KOPT-K1 (cell line): ENCODE results near the gene KIAA1614.

Experiments
- H3K27ac ChIP-seq: fragments of 200-600 bp; sonication (generic); 2 replicates; pipeline ENCODE4 v1.5.1; 2016; ENCODE audit warnings: antibody characterized with exemption, mild to moderate bottlenecking, low read depth, low read length; ENCODE audit not compliant: poor library complexity, severe bottlenecking
- H3K36me3 ChIP-seq: fragments of 200-600 bp; sonication (generic); 2 replicates; pipeline ENCODE4 v1.5.1; 2017; ENCODE audit warnings: antibody characterized with exemption, mild to moderate bottlenecking, low read length, moderate library complexity; ENCODE audit not compliant: insufficient read depth
- H3K9me3 ChIP-seq: fragments of 200-600 bp; sonication (generic); 2 replicates; pipeline ENCODE4 v1.5.1; 2017; ENCODE audit warnings: antibody characterized with exemption, low read length, mild to moderate bottlenecking; ENCODE audit not compliant: insufficient read depth, poor library complexity, severe bottlenecking

KIAA1614 gene

GRCh38 chr1:180939073-180939710, 26.5 kb downstream of the KIAA1614 start:
- Histone ChIP-seq H3K36me3 (no peaks in the 10 kb centered on the region), H3K9me3 (no peaks in the 10 kb centered on the region)

GRCh38 chr1:180939711-180940103, 27.0 kb downstream of the KIAA1614 start:
- Histone ChIP-seq H3K27ac (peak overlapping the region; percentile 45), H3K36me3 (no peaks in the 10 kb centered on the region), H3K9me3 (no peaks in the 10 kb centered on the region)

More at GRCh38 chr1:180939073-180939710, 26.5 kb downstream of the KIAA1614 start:
- H3K27ac ChIP-seq: peak overlapping the region; percentile 45

GRCh38 chr1:180940445-180940844, 27.7 kb downstream of the KIAA1614 start:
- Histone ChIP-seq H3K27ac (no peak overlapping the region), H3K9me3 (no peaks in the 10 kb centered on the region), H3K36me3 (no peaks in the 10 kb centered on the region)

GRCh38 chr1:180941518-180942275, 29.0 kb downstream of the KIAA1614 start:
- no peaks in the 10 kb centered on the region for H3K9me3 ChIP-seq
- no peaks in the 10 kb centered on the region for H3K36me3 ChIP-seq
- H3K27ac ChIP-seq: peak overlapping the region; percentile 10

GRCh38 chr1:180945151-180945550, 32.5 kb downstream of the KIAA1614 start:
- Histone ChIP-seq H3K9me3 (no peaks in the 10 kb centered on the region), H3K27ac (peak overlapping the region; percentile 99), H3K36me3 (0 out of 2 replicates have a peak, but pooled peaks cover 4% of the 10 kb centered on the region)

GRCh38 chr1:180945551-180945950, 32.9 kb downstream of the KIAA1614 start:
- Histone ChIP-seq H3K27ac (peak overlapping the region; percentile 99), H3K9me3 (no peaks in the 10 kb centered on the region), H3K36me3 (0 out of 2 replicates have a peak, but pooled peaks cover 8% of the 10 kb centered on the region)

- Histone ChIP-seq H3K36me3 (0 out of 2 replicates have a peak, but pooled peaks cover 12% of the 10 kb centered on the region), H3K27ac (peak overlapping the region; percentile 99), H3K9me3 (no peaks in the 10 kb centered on the region)
Measured at GRCh38 chr1:180946056-180946455, 33.4 kb downstream of the KIAA1614 start.

- Histone ChIP-seq H3K9me3 (no peaks in the 10 kb centered on the region), H3K27ac (peak overlapping the region; percentile 99), H3K36me3 (0 out of 2 replicates have a peak, but pooled peaks cover 12% of the 10 kb centered on the region)
Measured at GRCh38 chr1:180946541-180947498, 34.1 kb downstream of the KIAA1614 start.

GRCh38 chr1:180947499-180947885, 34.8 kb downstream of the KIAA1614 start:
- H3K27ac ChIP-seq: peak overlapping the region; percentile 99
- H3K9me3 ChIP-seq: no peaks in the 10 kb centered on the region
- H3K36me3 ChIP-seq: 0 out of 2 replicates have a peak, but pooled peaks cover 12% of the 10 kb centered on the region

- no peaks in the 10 kb centered on the region for H3K9me3 ChIP-seq
- 0 out of 2 replicates have a peak, but pooled peaks cover 12% of the 10 kb centered on the region for H3K36me3 ChIP-seq
- H3K27ac ChIP-seq: peak overlapping the region; percentile 99
Measured at GRCh38 chr1:180947901-180948640, 35.4 kb downstream of the KIAA1614 start.

- Histone ChIP-seq H3K36me3 (0 out of 2 replicates have a peak, but pooled peaks cover 12% of the 10 kb centered on the region), H3K27ac (peak overlapping the region; percentile 99), H3K9me3 (no peaks in the 10 kb centered on the region)
Measured at GRCh38 chr1:180948641-180949615, 36.2 kb downstream of the KIAA1614 start.

GRCh38 chr1:180949616-180950000, 36.9 kb downstream of the KIAA1614 start:
- Histone ChIP-seq H3K27ac (peak overlapping the region; percentile 99), H3K36me3 (peaks cover 17% of the 10 kb centered on the region), H3K9me3 (no peaks in the 10 kb centered on the region)

- no peaks in the 10 kb centered on the region for H3K9me3 ChIP-seq
- peaks cover 24% of the 10 kb centered on the region for H3K36me3 ChIP-seq
- peak overlapping the region; percentile 99 for H3K27ac ChIP-seq
Measured at GRCh38 chr1:180950321-180950720, 37.6 kb downstream of the KIAA1614 start.
